GM18861 (cell line): ENCODE results near the gene TMEM191B.
A peak's percentile ranks its signal among the peaks of the same experiment; 100 is the strongest.
"Not testable (repeated sequence)": the region's sequence is repeated elsewhere in the genome, so short reads cannot be mapped to it uniquely, and the experiment has no call there.

Source experiments
- ATAC-seq: cut with Tn5 transposase; IDR thresholded peaks from one replicate; pipeline ENCODE4 v1.9.1; 2021; ENCODE audit not compliant: unreplicated experiment

Gene TMEM191B

GRCh38 chr22:18527752-18528596, at the start of gene TMEM191B:
TSS of gene TMEM191B (plus strand) at chr22:18527802. CDS start at chr22:18527981, 179 bp downstream.
- peak; percentile 10 for ATAC-seq

DNA sequence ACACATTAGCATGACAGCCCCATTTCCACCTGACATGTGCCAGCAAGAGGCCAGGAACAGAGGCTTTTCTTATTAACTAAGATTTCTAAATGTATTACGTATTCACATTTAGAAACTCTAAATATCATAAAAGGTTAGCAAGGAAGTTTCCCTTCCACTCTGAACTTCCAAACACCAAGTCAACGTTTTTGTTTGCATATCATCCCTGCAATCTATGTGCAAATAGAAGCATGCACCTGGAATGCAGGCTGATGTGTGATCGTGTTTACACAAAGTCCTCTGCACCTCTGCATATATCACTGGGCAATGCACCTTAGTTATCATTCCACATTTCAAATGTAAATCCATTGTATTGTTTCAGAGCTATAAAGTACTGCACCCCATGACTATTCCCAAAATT, 31.4 kb upstream of the TMEM191B start:
- ATAC-seq: not testable (repeated sequence)

DNA sequence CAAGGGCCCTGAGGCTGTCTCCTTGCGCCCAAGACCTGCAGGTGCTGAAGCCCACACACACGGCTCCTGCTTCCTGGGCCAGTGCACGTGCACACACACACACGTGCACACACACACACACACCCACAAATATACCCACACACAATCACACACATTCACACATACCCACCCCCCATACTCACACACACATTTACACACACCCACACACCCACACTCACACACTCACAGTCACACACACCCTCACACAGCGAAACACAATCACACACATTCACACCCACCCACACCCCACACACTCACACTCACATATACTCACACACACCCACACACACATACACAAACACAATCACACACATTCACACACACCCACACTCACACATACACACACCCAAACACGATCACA, 16.3 kb upstream of the TMEM191B start:
- ATAC-seq: not testable (repeated sequence)

DNA sequence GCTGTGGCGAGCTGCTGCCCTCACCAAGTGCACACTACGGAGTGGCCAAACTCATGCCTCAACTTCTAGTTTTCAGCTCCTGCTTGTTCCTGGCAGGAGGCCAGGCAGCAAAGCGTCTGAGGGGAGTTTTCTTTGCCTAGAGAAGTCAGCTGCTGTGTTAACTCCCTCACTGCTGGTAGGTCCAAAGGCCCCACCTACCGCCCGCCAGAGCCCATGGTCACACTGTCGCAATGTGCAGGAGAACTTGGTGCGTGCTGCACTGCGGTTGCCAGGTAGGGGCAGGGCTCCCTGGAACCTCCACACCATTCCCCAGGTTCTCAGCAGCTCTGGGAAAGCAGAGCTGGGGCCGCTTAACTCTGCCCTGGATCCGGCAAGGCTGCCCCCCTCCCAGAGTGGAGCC, 15.2 kb upstream of the TMEM191B start:
- ATAC-seq: not testable (repeated sequence)

DNA sequence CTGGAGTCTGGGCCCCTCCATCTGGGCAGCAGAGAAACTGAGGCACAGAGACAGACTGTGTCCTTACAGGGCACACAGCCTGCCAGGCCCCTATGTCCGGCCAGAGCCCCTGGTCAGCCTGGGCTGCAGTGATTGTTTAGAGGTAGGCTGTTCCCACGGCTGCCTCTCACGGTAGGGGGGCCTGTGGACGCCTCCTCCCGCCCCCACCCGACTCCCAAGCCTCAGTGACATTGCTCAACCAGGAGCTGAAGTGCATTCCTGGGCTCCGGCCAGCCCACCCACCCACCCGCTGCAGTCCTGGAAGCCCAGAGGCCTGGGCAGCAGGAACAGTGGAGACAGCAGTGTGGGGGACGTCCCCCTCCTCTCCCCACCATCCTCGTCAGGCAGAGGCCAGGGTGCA, 14.1 kb upstream of the TMEM191B start:
- not testable (repeated sequence) for ATAC-seq

GRCh38 chr22:18518061-18518460, 9.5 kb upstream of the TMEM191B start, which contains the start of gene GGTLC3:
TSS of gene GGTLC3 (minus strand) at chr22:18518161. CDS start at chr22:18517897, 264 bp downstream.
- not testable (repeated sequence) for ATAC-seq

GRCh38 chr22:18522762-18523161, 4.8 kb upstream of the TMEM191B start:
- not testable (repeated sequence) for ATAC-seq

DNA sequence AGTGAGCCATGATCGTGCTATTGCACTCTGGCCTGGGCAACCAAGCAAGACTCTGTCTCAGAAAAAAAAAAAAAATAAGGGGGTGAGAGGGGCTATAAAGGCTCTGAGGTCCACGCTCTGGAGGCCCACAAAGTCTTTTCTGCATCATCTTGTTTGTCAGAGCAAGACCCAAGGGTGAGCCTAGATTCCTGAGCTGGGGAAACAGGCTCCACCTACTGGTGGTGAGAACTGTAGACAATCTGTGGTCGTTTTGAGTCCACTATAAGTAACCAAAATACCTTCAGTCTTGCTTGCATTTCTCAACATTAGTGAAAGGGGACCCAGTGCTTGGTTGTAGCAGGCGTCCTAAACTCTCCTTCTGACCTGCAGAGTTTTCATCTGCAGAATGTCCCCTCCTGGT, 4.3 kb upstream of the TMEM191B start:
- not testable (repeated sequence) for ATAC-seq

DNA sequence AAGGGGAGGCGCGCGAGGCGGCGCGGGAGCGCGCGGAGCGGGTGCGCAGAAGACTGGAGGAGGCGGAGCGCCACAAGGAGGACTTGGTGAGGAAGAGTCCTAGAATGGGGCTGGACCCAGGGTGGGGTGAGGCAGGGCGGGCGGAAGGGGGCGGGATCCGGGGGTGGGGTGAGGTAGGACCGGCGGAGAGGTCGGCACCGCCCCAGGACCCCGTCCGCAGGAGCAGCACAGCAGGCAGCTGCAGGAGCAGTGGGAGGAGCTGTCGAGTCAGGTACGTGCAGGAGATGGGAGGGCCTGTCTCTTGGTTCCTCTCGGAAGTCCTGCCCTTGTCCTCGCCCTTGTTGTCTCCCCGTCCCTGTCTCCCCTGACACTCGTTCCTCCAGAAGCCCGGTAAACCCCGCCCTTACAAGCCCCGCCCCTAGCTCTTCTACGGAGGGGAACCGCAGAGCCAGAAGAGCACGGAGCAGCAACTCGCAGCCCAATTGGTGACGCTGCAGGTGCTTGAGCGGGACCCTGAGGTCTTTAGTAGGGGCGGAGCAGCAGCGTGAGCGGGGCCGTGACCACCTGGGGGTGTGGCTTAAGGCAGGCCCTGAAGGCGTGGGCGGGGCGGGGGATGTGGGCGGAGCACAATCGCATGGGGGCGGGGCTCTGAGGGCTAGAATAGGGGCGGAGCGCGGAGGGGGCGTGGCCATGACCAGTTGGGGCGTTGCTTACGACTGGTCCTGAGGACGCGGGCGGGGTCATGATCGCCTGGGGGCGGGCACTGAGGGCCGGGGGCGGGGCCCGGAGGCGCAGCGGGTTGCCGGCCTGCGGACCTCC, 1.2 kb downstream of the TMEM191B start:
- peak; percentile 70 for ATAC-seq

- not testable (repeated sequence) for ATAC-seq
These were observed 2.0 kb downstream of the TMEM191B start for GRCh38 chr22:18529416-18530145.

DNA sequence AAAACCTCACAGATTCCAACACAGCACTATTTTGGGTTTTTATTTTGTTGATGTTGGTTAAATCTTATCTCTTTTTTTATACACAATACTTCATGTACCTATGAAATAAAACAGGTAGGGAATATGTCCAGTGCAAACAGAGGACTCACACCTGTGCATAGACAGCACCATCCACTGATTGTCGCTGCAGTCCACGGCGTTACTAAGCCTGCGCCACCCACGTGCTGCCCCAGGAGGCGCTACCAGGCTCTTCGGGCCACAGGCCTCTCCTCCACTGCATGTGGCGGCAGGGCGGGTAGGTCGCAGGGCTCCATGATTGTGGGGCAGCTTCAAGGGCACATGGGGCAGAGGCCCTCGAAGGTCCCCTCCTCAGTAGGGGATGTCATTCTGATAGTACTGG, 6.0 kb downstream of the TMEM191B start:
- ATAC-seq: not testable (repeated sequence)

DNA sequence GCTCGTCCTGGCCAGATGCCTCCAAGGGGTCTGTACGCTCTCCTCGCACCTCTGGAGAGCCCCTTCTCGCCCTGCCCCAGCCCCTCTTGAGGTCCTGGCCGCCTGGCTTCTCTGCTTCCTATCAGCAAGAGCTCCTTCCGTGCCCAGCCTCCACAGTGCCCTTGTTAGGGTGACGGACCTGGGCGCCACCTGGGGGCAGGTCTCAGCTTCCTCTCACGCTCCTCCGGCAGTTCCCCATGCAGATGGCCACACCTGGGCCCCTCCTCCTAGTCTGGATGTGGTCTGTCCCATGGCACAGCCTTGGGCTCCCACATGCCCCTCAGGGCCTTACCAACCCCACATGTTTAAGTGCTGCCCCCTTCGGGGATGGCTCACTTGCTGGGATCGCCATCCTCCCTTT, 6.7 kb downstream of the TMEM191B start:
- not testable (repeated sequence) for ATAC-seq

DNA sequence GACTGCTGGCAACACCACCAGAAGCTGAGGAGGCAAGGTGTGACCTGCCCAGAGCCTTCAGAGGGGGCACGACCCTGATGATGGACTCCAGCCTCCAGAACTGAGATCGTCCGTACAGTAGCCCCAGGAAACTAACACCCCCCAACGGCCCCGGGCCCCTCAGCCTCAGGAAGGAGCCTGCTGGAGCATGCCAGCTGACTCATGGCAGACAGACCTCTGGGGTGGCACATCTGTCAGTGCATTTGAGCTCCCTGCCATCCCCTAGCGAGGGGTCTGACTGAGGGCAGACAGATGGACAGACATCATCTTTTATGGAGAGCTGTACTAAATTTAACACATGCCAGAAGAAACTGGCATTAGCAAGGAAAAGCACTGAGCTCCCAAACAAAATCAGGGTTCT, 12.4 kb downstream of the TMEM191B start:
- ATAC-seq: not testable (repeated sequence)

DNA sequence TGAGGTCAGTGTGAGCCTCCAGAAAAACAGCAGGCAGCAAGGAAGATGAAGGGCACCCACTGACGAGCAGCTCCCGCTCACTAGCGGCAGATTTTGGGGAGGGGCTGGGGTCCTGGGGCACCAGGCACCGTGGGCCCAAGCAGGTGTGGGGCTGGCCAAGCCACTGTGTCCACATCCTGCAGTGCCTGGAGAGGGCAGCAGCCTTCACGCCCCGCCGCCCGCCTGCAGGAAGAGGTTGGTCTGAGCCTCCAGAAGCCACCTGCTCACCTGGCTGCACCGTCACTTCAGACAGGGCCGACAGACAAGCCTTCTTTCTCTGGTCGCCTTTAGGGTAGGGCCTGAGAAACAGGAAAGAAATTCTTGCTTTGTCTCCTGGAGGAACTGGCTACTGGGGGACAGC, 15.8 kb downstream of the TMEM191B start:
- ATAC-seq: not testable (repeated sequence)

DNA sequence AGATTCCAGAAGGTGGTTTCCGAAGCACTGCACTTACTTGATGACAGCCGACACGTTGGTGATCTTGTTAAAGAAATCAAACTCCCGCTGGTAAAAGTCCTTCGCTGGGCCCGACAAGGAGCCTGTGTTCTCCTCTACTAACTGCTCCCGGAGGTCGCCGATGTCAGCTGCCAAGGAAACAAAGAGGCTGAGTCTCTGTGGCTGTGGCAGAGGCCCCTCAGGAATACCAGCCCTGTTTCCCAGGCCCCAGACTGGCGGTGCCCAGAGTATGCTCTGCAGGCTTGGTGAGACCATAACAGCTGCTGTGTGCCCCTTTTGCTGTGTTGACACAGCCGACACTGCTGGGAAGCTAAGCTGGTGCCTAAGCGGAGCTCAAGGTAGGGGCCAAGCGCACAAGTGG, 17.0 kb downstream of the TMEM191B start:
- ATAC-seq: not testable (repeated sequence)

DNA sequence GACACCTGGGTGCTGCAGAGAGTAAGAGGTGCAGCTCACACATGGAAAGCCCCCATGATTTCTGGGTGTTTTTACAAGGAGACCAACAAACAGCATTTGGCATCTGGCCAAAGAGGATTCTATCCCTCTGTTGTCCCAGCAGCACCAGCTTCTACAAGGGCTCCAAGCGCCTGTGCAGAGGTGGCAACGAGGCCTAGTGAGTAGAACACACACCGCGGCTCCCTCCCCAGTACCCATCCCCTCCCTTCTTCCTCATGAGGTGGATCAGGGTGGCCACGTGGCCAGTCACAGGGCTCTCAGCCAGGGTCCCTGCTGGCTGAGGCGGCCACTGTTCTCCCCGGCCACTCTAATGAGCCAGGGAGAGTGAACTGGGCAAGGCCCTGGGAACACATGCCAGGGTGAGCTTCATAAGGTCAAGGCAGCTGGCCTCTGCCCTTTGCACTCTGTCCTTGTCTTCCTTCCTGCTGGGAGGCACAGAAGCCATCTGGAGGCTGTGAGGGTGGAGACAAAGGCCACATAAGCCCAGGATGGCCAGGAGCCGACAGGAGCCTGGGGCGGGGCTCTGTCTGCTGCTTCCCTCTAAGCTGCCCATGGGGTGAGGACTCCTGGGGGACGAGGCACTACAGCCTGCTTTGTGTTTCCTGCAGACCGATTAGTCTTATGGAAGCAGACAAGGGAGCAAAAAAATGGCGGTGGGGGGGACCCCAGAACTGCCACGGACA, 22.0 kb downstream of the TMEM191B start:
- ATAC-seq: not testable (repeated sequence)

DNA sequence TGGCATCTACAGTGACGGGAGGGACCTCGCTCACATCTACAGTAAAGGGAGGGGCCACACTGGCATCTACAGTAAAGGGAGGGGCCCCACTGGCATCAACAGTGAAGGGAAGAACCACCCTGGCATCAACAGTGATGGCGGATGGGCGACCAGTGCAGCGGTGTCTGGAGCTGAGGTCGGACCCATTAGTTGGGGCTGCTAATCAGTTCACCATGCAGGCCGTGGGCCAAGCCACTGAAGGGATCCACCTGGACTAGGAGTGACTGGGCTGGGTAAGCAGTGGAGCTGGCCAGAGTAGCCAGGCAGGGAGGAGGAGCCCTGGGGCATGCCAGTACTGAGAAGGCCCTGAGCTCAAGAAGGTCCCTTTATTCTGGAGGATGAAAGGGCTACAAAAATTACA, 23.4 kb downstream of the TMEM191B start:
- not testable (repeated sequence) for ATAC-seq

DNA sequence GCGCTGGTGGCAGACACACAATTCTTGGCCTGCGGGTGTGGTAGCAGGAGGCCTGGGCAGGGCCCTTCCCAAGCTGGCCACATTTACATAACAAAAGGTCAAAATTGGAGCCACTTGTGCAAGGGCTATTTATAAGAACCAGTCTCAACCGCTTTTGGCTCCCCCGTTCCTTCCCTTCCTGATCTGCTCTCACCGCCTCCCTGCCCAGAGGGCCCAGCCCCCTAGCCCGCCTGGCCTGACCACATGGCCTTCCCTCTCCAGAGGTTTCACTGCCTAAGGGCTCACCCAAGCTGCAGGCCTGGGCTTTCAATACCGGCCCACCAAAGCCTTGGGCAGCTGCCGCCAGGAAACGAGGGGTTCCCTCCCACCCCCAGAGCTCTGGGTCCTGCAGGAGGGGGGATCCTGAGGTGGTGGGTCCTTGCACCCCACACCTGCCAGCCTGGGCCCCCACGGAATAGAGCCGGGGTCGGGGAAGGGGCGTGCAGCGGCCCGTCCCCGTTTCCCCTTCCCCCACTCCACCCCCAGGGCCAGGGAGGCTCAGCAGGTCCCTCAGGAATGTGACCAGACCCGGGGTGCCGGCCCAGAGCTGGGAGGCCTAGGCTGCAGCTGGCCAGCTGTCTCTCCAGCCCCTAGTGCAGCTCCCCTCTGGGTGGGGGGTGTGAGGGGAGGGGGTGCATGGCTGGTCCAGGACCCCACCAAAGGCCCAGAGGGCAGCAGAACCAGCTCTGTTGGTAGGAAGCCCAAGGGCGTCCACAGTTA, 25.4 kb downstream of the TMEM191B start:
- not testable (repeated sequence) for ATAC-seq
